ENCODE results near the gene CHCHD3. TPM values are rescaled to one million over a fixed set of nuclear protein-coding genes. Genes with fewer than 3 reads are reported as not detected.
"Not testable (repeated sequence)": the region's sequence is repeated elsewhere in the genome, so short reads cannot be mapped to it uniquely, and the experiment has no call there.

CHCHD3 gene
- total RNA-seq, 1 donor from 2014 or later, result 67.0 TPM

DNA sequence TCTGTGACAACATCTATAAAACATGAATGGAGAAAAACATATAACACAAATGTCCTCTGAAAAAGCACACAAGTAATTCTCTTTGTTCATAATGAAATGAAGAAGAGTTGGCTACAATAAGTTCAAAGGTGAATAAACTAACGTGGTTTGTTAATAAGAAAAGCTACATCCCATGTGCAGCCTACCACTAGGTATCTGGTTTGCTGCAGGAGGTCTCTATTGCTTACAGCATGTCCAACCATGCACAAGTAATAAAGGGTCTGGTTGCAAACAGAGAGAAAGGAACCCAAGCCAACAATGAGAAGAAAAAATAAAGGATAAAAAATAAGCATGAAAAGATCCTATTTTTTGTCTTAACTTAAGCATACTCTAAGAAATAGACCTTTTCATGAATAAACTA, 139.2 kb downstream of the CHCHD3 start:
- no peaks in the 10 kb centered on the region for H3K9me3 Mint-ChIP-seq
- peaks cover 11% of the 10 kb centered on the region for H3K4me1 Mint-ChIP-seq (ENCODE audit: low read depth)
- H3K4me3 Mint-ChIP-seq (ENCODE audit: low read depth), result no peak overlapping the region
- no peaks in the 10 kb centered on the region for H3K27me3 Mint-ChIP-seq (ENCODE audit: low read depth)
- DNase-seq (ENCODE audit: low spot score), result no peak
- peaks cover 13% of the 10 kb centered on the region for H3K36me3 Mint-ChIP-seq (ENCODE audit: low read depth)
- intact Hi-C loops (cut with micrococcal nuclease), result no loop called here
- no peak overlapping the region for H3K27ac Mint-ChIP-seq

DNA sequence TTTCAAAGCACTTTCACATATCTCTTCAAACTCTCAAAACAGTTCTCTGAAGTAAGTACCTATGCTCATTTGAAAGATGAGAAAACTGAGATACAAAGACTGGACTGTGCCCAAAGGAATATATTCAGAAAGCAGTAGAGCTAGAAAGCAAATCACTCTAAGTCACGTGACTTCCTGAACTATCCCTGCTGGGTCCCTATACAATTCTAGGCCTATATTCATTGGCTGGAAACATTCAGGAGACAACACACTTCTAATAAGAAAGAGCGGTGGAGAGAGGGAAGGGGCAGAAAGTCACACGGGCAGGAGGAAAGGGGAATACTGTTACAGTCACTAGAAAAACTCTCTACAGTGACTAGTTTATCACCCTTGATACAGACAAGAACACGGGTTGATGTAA, 140.0 kb downstream of the CHCHD3 start:
- DNase-seq (ENCODE audit: low spot score), result no peak
- Mint-ChIP-seq H3K4me3 (ENCODE audit: low read depth) (no peak overlapping the region), H3K27ac (no peak overlapping the region), H3K36me3 (ENCODE audit: low read depth) (peaks cover 13% of the 10 kb centered on the region), H3K4me1 (ENCODE audit: low read depth) (peaks cover 11% of the 10 kb centered on the region), H3K9me3 (no peaks in the 10 kb centered on the region), H3K27me3 (ENCODE audit: low read depth) (no peaks in the 10 kb centered on the region)
- intact Hi-C loops (cut with micrococcal nuclease), result no loop called here

DNA sequence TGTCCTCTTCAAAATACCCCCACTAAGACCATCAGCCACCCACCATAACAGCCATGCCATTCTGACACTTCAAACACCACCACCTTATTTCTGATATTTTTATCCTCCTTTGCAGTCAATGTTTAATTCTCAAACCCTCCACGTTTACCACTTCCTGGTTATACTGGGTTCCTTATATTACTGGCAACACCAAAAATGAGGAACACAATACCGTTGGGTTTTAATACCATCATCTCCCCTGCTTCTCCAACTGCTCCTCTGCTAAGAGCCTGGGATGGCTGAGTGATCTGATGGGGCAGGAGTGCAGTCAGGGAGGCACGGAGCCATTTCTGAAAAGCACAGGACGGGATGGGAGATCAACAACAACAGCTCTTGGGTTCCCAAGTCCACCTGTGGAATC, 140.5 kb downstream of the CHCHD3 start:
- DNase-seq (ENCODE audit: low spot score), result no peak
- Mint-ChIP-seq H3K4me1 (ENCODE audit: low read depth) (peaks cover 11% of the 10 kb centered on the region), H3K4me3 (ENCODE audit: low read depth) (no peak overlapping the region), H3K27me3 (ENCODE audit: low read depth) (no peaks in the 10 kb centered on the region), H3K9me3 (peaks cover 2% of the 10 kb centered on the region), H3K27ac (no peak overlapping the region), H3K36me3 (ENCODE audit: low read depth) (peaks cover 13% of the 10 kb centered on the region)
- intact Hi-C loops (cut with micrococcal nuclease), result no loop called here

DNA sequence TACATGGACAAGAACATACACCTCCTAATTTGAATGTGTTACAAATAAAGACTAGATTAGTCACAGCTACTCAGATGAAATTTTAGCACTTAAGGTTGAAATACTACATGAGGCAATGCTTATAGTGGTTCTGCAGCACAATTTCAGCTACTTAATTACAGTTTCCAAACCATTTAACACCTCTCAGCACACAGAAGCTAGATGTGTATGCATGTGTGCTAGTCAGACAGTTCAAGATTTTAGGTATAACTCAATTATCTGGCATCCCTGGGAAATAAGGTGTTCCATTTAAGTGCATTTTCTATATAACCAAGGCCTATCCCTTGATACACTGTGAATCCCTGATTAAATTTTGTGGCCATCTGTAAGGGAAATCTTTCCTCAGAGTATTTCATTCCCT, 141.8 kb downstream of the CHCHD3 start:
- Mint-ChIP-seq H3K4me3 (ENCODE audit: low read depth) (no peak overlapping the region), H3K27me3 (ENCODE audit: low read depth) (no peaks in the 10 kb centered on the region), H3K9me3 (peaks cover 7% of the 10 kb centered on the region), H3K36me3 (ENCODE audit: low read depth) (peaks cover 23% of the 10 kb centered on the region), H3K4me1 (ENCODE audit: low read depth) (peaks cover 11% of the 10 kb centered on the region), H3K27ac (no peak overlapping the region)
- intact Hi-C loops (cut with micrococcal nuclease), result no loop called here
- no peak for DNase-seq (ENCODE audit: low spot score)

DNA sequence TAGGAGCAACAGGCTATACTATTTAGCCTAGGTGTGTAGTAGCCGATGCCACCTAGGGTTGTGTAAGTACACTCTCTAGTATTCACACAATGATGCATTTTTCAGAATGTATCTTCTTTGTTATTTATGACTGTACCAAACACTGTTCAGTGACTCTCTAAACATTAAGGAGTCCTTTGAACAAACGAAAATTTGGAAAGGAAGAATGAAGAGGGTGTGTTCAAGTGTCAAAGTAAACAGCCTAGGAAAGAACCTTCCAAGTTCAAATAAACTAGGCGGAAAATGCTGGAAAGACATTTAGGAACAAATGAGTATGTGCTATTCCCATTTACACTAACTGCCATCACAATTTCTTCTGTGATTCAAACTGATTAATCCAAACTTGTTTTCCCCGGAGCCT, 142.4 kb downstream of the CHCHD3 start:
- no peak for DNase-seq (ENCODE audit: low spot score)
- H3K4me1 Mint-ChIP-seq (ENCODE audit: low read depth), result peaks cover 11% of the 10 kb centered on the region
- H3K9me3 Mint-ChIP-seq, result peaks cover 7% of the 10 kb centered on the region
- peaks cover 26% of the 10 kb centered on the region for H3K36me3 Mint-ChIP-seq (ENCODE audit: low read depth)
- H3K4me3 Mint-ChIP-seq (ENCODE audit: low read depth), result no peak overlapping the region
- H3K27me3 Mint-ChIP-seq (ENCODE audit: low read depth), result no peaks in the 10 kb centered on the region
- intact Hi-C loops (cut with micrococcal nuclease), result no loop called here
- no peak overlapping the region for H3K27ac Mint-ChIP-seq

DNA sequence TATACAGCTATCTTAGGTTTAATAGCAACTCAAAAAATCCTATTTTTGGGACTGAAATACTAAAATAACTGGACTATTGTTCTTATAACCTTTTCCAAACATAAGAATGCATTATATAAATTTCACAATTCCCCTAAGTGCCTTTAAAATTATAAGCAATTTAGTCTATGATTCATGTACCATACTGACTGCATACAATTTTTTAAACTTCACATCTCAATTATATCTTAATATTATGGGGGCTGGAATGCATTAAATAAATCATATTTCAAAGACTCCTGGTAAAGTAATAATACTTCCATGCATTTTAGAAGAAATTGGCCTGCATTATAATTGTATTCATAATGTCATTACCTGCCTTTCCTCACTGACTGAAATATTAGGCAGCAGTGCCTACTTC, 144.6 kb downstream of the CHCHD3 start:
- H3K9me3 Mint-ChIP-seq, result peaks cover 7% of the 10 kb centered on the region
- H3K27me3 Mint-ChIP-seq (ENCODE audit: low read depth), result no peaks in the 10 kb centered on the region
- no peak overlapping the region for H3K27ac Mint-ChIP-seq
- H3K4me1 Mint-ChIP-seq (ENCODE audit: low read depth), result peaks cover 15% of the 10 kb centered on the region
- peaks cover 26% of the 10 kb centered on the region for H3K36me3 Mint-ChIP-seq (ENCODE audit: low read depth)
- no peak overlapping the region for H3K4me3 Mint-ChIP-seq (ENCODE audit: low read depth)
- intact Hi-C loops (cut with micrococcal nuclease), result no loop called here
- DNase-seq (ENCODE audit: low spot score), result no peak

DNA sequence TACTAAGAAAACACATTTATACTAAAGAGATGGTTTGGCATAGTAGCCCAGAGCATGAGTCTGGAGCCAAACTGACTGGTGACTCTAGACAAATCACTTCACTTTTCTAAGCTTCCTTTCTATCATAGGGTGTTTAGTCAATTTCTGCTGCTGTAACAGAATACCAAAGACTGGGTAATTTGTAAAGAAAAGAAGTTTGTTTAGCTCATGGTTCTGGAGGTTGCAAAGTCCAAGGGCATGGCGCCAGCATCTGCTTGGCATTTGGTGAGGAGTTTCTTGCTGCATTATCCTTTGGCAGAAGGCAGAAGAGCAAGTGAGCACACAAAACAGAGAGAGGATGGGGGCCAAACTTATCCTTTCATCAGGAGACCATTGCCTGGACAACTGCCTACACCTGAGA, 146.3 kb downstream of the CHCHD3 start:
- Mint-ChIP-seq H3K9me3 (peaks cover 7% of the 10 kb centered on the region), H3K4me3 (ENCODE audit: low read depth) (no peak overlapping the region), H3K4me1 (ENCODE audit: low read depth) (peaks cover 13% of the 10 kb centered on the region), H3K36me3 (ENCODE audit: low read depth) (peaks cover 14% of the 10 kb centered on the region), H3K27me3 (ENCODE audit: low read depth) (no peaks in the 10 kb centered on the region), H3K27ac (no peak overlapping the region)
- intact Hi-C loops (cut with micrococcal nuclease), result no loop called here
- no peak for DNase-seq (ENCODE audit: low spot score)

DNA sequence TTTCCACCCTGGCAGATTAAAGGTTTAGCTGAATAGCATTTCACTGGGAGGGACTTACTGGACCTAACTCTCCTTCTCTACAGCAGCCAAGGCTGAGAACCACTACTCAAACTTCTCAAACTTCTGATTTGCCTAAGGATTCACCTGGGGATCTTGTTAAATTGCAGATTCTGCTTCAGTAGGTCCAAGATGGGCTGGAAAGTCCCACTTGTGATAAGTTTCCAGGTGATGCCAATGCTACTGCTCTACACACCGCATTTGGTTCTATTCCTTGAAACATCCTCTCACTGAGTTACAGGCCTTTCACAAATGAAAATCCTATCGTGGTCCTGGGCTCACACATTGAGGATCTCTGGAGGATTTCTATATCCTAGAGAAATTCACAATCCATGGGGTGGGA, 147.9 kb downstream of the CHCHD3 start:
- Mint-ChIP-seq H3K4me1 (ENCODE audit: low read depth) (peaks cover 13% of the 10 kb centered on the region), H3K27ac (no peak overlapping the region), H3K36me3 (ENCODE audit: low read depth) (peaks cover 14% of the 10 kb centered on the region), H3K9me3 (peaks cover 7% of the 10 kb centered on the region), H3K4me3 (ENCODE audit: low read depth) (no peak overlapping the region), H3K27me3 (ENCODE audit: low read depth) (no peaks in the 10 kb centered on the region)
- DNase-seq (ENCODE audit: low spot score), result no peak
- intact Hi-C loops (cut with micrococcal nuclease), result no loop called here

DNA sequence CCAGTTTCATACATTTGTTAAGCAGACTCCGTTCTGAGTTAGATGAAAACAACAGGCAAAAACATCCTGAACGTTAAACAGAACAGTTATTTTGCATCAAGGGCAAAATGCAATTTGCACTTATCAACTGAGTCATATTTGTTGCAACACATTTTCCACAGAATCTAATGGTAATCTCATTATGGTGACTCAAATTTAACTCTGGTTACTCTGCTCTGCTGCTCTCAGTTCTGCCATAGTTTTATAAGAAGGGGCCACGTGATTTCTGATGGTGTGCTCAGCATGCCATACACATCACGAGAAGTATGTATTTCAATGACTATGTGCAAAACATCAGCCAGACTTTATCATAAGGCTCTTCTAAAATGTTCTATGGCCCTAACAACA, 148.8 kb downstream of the CHCHD3 start:
- peaks cover 7% of the 10 kb centered on the region for H3K9me3 Mint-ChIP-seq
- no peaks in the 10 kb centered on the region for H3K27me3 Mint-ChIP-seq (ENCODE audit: low read depth)
- H3K36me3 Mint-ChIP-seq (ENCODE audit: low read depth), result peaks cover 17% of the 10 kb centered on the region
- intact Hi-C loops (cut with micrococcal nuclease), result no loop called here
- no peak for DNase-seq (ENCODE audit: low spot score)
- no peak overlapping the region for H3K4me3 Mint-ChIP-seq (ENCODE audit: low read depth)
- peaks cover 13% of the 10 kb centered on the region for H3K4me1 Mint-ChIP-seq (ENCODE audit: low read depth)
- H3K27ac Mint-ChIP-seq, result peak overlapping the region; percentile 42

DNA sequence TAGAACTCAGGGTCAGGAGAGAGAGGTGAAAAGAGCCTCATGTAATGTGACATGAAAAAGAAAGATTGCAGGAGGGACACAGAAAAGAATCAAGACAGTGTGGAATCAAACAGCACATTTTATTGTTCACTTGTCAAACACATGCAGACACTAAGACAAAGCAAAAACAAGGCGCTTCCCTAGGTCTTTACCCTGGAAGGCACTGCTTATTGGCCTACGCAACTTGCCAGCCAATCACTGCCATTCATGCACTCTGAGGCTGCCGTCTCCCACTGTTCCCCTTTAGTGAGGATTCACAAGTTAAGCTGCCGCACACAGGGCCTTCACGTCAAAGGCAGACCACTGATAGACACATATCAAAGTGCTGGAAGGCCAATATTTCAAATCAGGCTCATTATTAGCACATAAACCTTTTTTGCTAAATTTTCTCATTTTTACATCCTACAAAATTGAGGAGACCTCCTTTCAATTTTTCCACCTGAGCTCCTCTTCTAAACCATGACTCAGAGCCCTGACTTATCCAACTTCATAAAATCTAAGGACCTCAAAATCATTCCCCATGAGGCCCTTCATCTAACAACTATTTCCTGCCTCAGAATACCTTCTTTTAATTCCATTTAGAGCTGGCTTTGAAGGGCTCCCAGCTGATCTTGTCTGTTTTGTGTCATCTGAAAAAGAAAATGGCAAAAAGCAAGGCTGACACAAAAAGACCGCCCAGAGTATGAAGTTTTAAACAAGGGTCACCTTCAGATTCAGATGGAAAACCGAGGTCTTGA, 149.4 kb downstream of the CHCHD3 start:
- Mint-ChIP-seq H3K27me3 (ENCODE audit: low read depth) (no peaks in the 10 kb centered on the region), H3K27ac (peak overlapping the region; percentile 18), H3K4me1 (ENCODE audit: low read depth) (peaks cover 13% of the 10 kb centered on the region), H3K36me3 (ENCODE audit: low read depth) (peaks cover 17% of the 10 kb centered on the region), H3K4me3 (ENCODE audit: low read depth) (no peak overlapping the region), H3K9me3 (peaks cover 7% of the 10 kb centered on the region)
- intact Hi-C loops (cut with micrococcal nuclease), result no loop called here
- DNase-seq (ENCODE audit: low spot score), result no peak

DNA sequence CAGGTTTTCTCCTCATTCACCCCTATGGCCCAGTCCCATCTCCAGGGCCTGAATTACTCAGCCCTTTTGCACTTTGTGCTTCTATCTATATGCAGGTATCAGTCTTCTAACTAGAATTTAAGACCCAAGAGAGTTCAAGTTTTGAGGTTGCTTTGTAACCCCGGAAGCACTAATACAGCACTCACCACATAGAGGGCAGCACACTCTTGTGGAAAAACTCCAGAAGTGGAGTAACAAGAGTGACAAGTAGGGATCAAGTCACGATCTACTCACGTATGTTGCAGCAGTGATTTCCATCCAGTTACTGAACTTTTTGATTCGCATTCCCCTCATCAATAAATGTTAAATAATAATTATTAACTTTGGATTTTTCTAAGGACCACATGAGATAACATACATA, 151.0 kb downstream of the CHCHD3 start:
- no peak overlapping the region for H3K4me3 Mint-ChIP-seq (ENCODE audit: low read depth)
- no peaks in the 10 kb centered on the region for H3K9me3 Mint-ChIP-seq
- H3K36me3 Mint-ChIP-seq (ENCODE audit: low read depth), result peaks cover 16% of the 10 kb centered on the region
- H3K4me1 Mint-ChIP-seq (ENCODE audit: low read depth), result peaks cover 13% of the 10 kb centered on the region
- no peaks in the 10 kb centered on the region for H3K27me3 Mint-ChIP-seq (ENCODE audit: low read depth)
- no peak overlapping the region for H3K27ac Mint-ChIP-seq
- intact Hi-C loops (cut with micrococcal nuclease), result no loop called here
- no peak for DNase-seq (ENCODE audit: low spot score)

DNA sequence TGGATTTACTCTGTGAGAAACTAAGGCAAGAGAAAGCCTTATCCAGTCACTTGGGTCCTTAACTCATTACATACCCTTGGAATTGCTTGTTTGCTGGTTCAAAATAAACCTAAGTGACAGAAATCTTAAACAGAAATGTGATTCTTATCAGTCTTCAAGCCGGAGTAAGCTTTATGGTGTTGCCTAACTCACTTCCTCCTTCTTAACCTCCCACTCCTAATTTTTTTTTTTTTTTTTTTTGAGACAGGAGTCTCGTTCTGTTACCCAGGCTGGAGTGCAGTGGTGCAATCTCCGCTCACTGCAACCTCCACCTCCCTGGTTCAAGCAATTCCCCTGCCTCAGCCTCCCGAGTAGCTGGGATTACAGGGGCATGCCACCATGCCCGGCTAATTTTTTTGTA, 151.9 kb downstream of the CHCHD3 start:
- H3K27me3 Mint-ChIP-seq (ENCODE audit: low read depth); H3K27ac Mint-ChIP-seq; H3K9me3 Mint-ChIP-seq; intact Hi-C loops (cut with micrococcal nuclease); H3K4me3 Mint-ChIP-seq (ENCODE audit: low read depth); DNase-seq (ENCODE audit: low spot score): not testable (repeated sequence)
- H3K4me1 Mint-ChIP-seq (ENCODE audit: low read depth), result peaks cover 13% of the 10 kb centered on the region
- H3K36me3 Mint-ChIP-seq (ENCODE audit: low read depth), result peaks cover 11% of the 10 kb centered on the region

DNA sequence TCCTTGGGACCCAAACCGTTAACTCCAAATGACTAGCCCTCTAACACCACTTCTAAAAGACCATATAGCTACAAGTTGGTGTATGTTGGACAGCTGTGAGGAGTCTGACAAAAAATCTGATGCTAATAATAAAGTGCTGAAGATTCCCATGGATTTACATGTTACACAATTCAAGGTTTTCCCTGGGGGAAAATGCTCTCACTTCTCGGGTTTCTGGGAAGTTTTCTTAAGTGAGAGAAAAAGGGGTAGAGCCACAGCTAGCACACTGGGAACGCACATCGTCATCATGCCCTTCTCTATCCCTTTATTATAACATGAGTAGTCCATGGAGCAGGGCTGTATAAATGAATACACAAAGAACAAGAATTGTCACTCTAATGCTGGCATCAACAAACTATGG, 162.1 kb downstream of the CHCHD3 start:
- Mint-ChIP-seq H3K4me3 (ENCODE audit: low read depth) (no peak overlapping the region), H3K27ac (no peak overlapping the region), H3K27me3 (ENCODE audit: low read depth) (no peaks in the 10 kb centered on the region), H3K4me1 (ENCODE audit: low read depth) (no peaks in the 10 kb centered on the region), H3K36me3 (ENCODE audit: low read depth) (peaks cover 5% of the 10 kb centered on the region), H3K9me3 (no peaks in the 10 kb centered on the region)
- intact Hi-C loops (cut with micrococcal nuclease), result no loop called here
- DNase-seq (ENCODE audit: low spot score), result no peak

DNA sequence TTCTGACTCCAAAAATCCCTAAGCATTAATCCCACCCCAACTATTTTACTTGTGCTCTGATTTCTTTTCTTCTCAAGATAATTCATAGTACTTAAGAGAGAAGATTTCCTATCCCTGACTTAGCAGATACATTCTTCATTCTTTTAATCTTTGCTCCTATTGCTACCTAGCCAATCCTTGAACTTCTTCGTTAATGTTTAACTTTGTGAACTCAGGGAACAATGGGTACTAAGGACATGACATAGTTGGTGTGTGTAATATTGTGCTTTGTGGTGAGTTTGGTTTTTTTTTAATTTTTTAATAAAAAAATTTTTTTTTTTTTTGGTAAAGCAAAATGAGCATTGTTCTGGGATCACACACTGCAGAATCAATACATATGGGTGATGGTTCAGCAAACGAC, 166.2 kb downstream of the CHCHD3 start:
- Mint-ChIP-seq H3K4me3 (ENCODE audit: low read depth) (no peak overlapping the region), H3K9me3 (peaks cover 3% of the 10 kb centered on the region), H3K4me1 (ENCODE audit: low read depth) (no peaks in the 10 kb centered on the region), H3K27me3 (ENCODE audit: low read depth) (no peaks in the 10 kb centered on the region), H3K36me3 (ENCODE audit: low read depth) (peaks cover 15% of the 10 kb centered on the region), H3K27ac (no peak overlapping the region)
- DNase-seq (ENCODE audit: low spot score), result no peak
- intact Hi-C loops (cut with micrococcal nuclease), result no loop called here
